GM18507 (cell line): ENCODE results near the gene MAP4K2.
A peak's percentile ranks its signal among the peaks of the same experiment; 100 is the strongest.

Source experiments
- DNase-seq: peaks from one replicate; pipeline ENCODE4 v3.0.0; 2011; ENCODE audit warnings: low read depth; ENCODE audit not compliant: insufficient read length; ENCODE audit errors: extremely low spot score
- FAIRE-seq: peaks from 2 replicates; lab custom pipeline; 2011; peaks lifted over from hg19 to GRCh38; lab: Jason Lieb, UNC

MAP4K2 gene

GRCh38 chr11:64747961-64748665 is 54.9 kb downstream of the MAP4K2 start:
- DNase-seq: no peak
- no peak for FAIRE-seq

DNA sequence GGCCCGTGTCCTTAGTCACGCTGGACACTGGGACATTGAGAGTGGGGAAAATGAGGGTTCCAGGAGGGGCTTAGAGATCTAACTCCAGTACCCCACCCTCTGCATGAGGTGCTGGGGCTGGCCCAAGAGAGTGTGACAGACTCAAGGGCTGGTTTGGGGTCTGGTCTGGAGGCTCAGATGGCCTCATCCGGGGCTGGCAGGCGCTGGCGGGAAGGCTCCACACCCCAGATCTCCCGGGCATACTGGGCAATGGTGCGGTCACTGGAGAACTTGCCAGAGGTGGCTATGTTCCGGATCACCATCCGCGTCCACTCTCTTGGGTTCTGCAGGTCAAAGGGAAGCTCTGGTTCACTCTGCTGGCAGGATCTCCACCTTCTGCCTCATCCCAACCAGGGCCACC is 56.5 kb downstream of the MAP4K2 start:
- no peak for FAIRE-seq

DNA sequence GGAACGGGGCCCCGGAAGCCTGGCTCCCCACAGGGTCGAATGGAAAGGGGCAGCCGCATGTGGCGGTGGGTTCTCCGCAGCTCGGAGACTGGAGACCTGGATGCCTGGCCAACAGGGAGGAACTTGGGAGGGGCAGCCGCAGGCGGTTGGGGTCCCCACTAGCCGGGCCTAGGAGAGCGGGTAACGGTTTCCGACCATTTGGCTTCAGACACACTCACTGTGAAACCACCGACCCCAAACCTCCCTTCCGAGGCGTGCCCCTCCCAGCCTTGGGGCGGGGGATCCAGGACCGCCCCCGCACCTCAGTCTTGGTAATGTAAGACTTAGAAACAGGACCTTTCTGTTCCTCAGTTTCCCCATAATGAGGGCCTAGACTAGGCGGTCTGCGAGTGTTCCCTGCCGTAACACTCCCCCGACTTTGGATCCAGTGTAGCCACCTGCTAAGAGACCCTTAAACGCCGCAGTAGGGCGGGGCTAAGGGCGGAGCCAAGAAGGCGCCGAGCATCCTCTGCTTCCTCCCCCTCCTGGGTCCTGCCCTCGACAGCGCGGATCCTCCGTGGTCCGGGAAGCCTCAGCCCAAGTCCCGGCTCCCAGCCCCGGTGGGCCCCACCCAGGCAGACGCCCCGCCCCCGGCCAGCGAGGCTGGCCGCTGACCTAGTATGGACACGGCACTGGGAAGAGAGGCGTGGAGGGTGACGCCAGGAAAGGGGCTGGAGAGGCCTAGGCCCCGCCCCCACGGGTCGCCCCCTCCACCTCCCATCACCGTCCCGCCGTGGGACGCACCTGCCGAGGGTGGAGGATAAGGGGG is 57.3 kb downstream of the MAP4K2 start:
- DNase-seq (peak; percentile 58), FAIRE-seq (peak; percentile 66)

More for the DNA sequence above, 56.5 kb downstream of the MAP4K2 start:
- no peak for DNase-seq

GRCh38 chr11:64745189-64745520 is 57.9 kb downstream of the MAP4K2 start:
- DNase-seq (peak; percentile 43), FAIRE-seq (peak; percentile 42)

GRCh38 chr11:64744544-64745188 is 58.3 kb downstream of the MAP4K2 start:
- FAIRE-seq (no peak), DNase-seq (no peak)

GRCh38 chr11:64743591-64744543 is 59.1 kb downstream of the MAP4K2 start, which contains the start of gene RASGRP2:
TSS of gene RASGRP2 (minus strand) at chr11:64744142. CDS start at chr11:64742866, 1,276 bp downstream.
- DNase-seq (peak; percentile 43), FAIRE-seq (peak; percentile 24)

DNA sequence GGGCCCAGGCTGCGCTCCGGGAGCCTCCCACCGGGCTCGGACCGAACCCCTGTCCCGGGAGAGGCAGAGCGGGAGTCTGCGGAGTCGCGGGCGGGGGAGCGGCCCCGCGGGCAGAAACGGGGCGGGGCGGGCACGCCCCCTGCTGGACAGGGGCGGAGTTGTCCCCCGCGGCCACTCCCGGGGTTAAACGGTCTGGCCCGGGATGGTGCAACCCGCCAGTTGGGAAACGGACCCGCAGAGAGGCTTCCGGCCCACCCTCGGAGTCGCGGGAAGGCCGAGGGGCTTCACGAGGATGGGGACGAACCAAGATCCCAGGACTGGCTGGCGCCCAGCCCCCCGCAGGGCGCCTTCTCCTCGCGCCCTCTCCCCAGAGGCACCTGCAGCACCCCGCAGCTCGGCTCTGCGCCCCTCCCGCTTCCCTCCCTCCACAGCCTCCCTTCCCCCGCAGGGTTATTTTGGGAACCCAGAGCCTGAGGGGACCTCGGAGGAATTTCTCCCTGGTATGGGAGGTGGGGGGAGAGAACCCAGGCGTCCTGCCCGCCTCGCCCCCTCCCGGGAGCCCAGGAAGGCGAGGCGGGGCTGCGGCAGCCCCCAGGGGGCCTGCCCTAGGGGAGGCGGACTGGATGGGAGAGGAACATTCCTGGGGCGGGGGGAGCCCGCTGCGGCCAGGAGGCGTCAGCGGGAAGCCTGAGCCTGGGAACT is 60.0 kb downstream of the MAP4K2 start:
- DNase-seq (peak; percentile 83), FAIRE-seq (no peak)

- DNase-seq (peak; percentile 26), FAIRE-seq (no peak)
Measured at GRCh38 chr11:64742087-64742888, 60.7 kb downstream of the MAP4K2 start.

GRCh38 chr11:64741375-64742086 is 61.5 kb downstream of the MAP4K2 start:
- FAIRE-seq (no peak), DNase-seq (no peak)

GRCh38 chr11:64739871-64740270 is 63.1 kb downstream of the MAP4K2 start:
- no peak for FAIRE-seq
- DNase-seq: no peak

DNA sequence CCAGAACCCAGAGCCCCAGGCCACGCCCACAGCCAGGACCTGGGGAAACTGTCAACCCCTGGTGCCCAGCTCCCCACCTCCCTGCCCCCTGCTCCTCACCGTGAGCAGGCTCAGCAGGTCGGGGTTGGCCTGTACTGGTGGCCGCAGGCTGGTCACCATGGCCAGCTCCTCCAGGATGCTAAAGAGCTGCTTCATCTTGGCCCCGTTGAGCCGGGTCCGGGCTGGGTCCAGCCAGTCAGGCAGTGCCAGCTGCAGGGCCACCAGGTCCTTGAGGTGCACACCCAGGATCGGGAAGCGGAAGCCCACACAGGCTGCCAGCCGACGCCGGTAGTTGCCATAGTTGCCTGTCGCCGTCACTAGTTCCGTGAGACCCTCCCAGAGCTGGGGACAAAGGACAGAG is 66.4 kb downstream of the MAP4K2 start:
- no peak for FAIRE-seq

GRCh38 chr11:64735725-64736259 is 67.2 kb downstream of the MAP4K2 start:
- DNase-seq (no peak), FAIRE-seq (no peak)

More for the DNA sequence above, 66.4 kb downstream of the MAP4K2 start:
- DNase-seq: no peak
